ACHN (cell line): Measurements from ENCODE around the gene SCYL1.
"Not testable (repeated sequence)": the region's sequence is repeated elsewhere in the genome, so short reads cannot be mapped to it uniquely, and the experiment has no call there.

ENCODE experiments used
- DNase-seq: peaks from one replicate; pipeline ENCODE4 v3.0.0-alpha.2; 2015
- in situ Hi-C: cut with HindIII; loops from 2 replicates; pipeline ENCODE4 v1.10.0; 2017; ENCODE audit warnings: low sequenced_read_pairs, low pct_ligation_motif_present, low pct_unique_long_range_greater_than_20kb

Gene SCYL1

GRCh38 chr11:65502555-65503367, 22.1 kb upstream of the SCYL1 start:
- DNase-seq = peak; percentile 40
- in situ Hi-C loops = no loop called here

- in situ Hi-C loops = no loop called here
- DNase-seq = no peak
Observed at GRCh38 chr11:65503368-65503948, 21.4 kb upstream of the SCYL1 start.

DNA sequence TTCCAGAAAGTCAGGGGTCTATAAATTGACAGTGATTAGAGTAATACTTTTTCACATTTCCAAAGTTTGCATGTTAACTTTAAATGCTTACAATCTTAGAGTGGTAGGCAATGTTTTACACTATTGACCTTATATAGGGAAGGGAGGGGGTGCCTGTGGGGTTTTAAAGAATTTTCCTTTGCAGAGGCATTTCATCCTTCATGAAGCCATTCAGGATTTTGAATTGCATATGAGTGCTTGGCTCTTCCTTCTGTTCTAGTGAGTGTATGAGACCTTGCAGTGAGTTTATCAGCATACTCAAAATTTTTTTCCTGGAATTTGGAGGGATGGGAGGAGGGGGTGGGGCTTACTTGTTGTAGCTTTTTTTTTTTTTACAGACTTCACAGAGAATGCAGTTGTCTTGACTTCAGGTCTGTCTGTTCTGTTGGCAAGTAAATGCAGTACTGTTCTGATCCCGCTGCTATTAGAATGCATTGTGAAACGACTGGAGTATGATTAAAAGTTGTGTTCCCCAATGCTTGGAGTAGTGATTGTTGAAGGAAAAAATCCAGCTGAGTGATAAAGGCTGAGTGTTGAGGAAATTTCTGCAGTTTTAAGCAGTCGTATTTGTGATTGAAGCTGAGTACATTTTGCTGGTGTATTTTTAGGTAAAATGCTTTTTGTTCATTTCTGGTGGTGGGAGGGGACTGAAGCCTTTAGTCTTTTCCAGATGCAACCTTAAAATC, 20.8 kb upstream of the SCYL1 start:
- in situ Hi-C loops = no loop called here

DNA sequence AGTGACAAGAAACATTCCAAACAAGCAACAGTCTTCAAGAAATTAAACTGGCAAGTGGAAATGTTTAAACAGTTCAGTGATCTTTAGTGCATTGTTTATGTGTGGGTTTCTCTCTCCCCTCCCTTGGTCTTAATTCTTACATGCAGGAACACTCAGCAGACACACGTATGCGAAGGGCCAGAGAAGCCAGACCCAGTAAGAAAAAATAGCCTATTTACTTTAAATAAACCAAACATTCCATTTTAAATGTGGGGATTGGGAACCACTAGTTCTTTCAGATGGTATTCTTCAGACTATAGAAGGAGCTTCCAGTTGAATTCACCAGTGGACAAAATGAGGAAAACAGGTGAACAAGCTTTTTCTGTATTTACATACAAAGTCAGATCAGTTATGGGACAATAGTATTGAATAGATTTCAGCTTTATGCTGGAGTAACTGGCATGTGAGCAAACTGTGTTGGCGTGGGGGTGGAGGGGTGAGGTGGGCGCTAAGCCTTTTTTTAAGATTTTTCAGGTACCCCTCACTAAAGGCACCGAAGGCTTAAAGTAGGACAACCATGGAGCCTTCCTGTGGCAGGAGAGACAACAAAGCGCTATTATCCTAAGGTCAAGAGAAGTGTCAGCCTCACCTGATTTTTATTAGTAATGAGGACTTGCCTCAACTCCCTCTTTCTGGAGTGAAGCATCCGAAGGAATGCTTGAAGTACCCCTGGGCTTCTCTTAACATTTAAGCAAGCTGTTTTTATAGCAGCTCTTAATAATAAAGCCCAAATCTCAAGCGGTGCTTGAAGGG, 20.0 kb upstream of the SCYL1 start:
- in situ Hi-C loops = no loop called here
- peak; percentile 17 for DNase-seq

More for the DNA sequence above, 20.8 kb upstream of the SCYL1 start:
- DNase-seq = peak; percentile 45

- in situ Hi-C loops = no loop called here
- DNase-seq = peak; percentile 20
Observed at GRCh38 chr11:65505466-65506289, 19.2 kb upstream of the SCYL1 start.

DNA sequence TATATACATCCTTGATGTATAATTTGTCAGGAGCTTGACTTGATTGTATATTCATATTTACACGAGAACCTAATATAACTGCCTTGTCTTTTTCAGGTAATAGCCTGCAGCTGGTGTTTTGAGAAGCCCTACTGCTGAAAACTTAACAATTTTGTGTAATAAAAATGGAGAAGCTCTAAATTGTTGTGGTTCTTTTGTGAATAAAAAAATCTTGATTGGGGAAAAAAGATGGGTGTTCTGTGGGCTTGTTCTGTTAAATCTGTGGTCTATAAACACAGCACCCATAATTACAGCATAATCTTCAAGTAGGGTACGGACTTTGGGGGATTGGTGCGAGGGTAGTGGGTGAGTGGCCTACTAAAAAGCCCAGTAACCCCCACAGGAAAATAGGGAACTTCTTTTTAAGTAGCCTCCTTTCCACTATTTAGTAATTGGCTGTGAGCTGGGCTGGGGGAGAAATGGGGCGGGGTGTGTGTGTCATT, 18.6 kb upstream of the SCYL1 start:
- in situ Hi-C loops = no loop called here
- DNase-seq = peak; percentile 74

GRCh38 chr11:65506772-65507505, 17.9 kb upstream of the SCYL1 start:
- DNase-seq = peak; percentile 91
- in situ Hi-C loops = no loop called here

- in situ Hi-C loops, DNase-seq: not testable (repeated sequence)
Observed at GRCh38 chr11:65512311-65512710, 12.6 kb upstream of the SCYL1 start.

DNA sequence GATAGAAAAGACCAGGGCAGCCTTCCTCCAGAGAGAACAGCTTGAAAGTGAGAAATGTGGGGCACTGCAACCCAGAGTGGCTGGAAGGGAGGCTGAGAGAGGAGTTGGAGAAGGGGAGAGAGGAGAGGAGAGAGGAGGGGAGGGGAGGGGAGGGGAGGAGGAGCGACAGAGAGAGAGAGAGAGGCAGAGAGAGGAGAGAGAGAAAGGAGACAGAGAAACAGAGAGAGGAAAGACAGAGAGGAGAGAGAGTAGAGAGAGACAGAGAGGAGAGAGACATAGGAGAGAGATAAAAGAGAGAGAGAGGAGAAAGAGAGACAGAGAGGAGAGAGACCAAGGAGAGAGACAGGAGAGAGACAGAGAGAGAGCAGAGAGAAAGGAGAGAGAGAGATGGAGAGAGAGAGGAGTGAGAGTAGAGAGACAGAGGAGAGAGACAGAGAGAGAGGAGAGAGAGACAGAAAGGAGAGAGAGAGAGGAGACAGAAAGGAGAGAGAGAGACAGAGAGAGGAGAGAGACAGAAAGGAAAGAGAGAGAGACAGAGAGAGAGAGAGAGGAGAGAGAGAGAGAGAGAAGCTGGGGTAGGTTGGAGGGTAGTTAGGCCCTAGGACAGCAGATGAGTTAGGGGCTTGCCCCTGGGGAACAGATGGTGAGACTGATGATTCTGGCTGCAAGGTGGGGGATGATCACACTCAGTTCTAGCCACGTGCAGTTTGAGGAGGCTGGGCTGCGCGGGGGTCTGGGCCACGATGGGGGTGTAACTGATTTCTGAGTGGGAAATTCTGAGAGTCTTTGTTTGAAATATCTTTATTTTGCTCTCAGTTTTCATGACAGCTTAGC, 8.5 kb upstream of the SCYL1 start:
- no peak for DNase-seq
- in situ Hi-C loops = no loop called here

DNA sequence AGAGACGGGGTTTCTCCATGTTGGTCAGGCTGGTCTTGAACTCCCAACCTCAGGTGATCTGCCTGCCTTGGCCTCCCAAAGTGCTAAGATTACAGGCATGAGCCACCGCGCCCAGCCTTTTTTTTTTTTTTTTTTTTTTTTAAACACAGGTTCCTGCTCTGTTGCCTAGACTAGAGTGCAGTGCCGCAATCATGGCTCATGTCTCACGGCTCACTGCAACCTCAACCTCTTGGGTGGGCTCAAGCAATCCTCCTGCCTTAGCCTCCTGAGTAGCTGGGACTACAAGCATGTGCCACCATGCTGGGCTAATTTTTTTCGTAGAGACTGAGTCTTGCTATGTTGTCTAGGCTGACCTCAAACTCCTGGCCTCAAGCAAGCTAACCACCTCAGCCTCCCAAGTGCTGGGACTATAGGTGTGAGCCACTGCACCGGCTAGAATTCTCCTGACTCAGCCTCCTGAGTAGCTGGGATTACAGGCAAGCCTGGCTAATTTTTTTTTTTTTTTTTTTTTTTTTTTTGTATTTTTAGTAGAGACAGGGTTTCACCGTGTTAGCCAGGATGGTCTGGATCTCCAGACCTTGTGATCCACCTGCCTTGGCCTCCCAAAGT, 5.8 kb upstream of the SCYL1 start:
- in situ Hi-C loops, DNase-seq: not testable (repeated sequence)

- peak; percentile 42 for DNase-seq
- in situ Hi-C loops = not testable (repeated sequence)
Observed at GRCh38 chr11:65521777-65522521, 2.9 kb upstream of the SCYL1 start.

GRCh38 chr11:65522718-65523630, 1.9 kb upstream of the SCYL1 start:
- in situ Hi-C loops = not testable (repeated sequence)
- peak; percentile 55 for DNase-seq

- DNase-seq, in situ Hi-C loops: not testable (repeated sequence)
Observed at GRCh38 chr11:65523631-65523968, 1.3 kb upstream of the SCYL1 start.

- in situ Hi-C loops = no loop called here
- DNase-seq = no peak
Observed at GRCh38 chr11:65524014-65524740, 706 bp upstream of the SCYL1 start.
